OCI-LY1 (cell line): ENCODE measurements around the gene ZXDC.

Experiments used
- H2AFZ ChIP-seq: fragments of 200-600 bp; sonication (generic), shearing (Covaris generic); 2 replicates; pipeline ENCODE4 v1.6.0; 2014; ENCODE audit warnings: antibody characterized with exemption, mild to moderate bottlenecking, low read length
- H3F3A ChIP-seq: fragments of 200-600 bp; sonication (generic), shearing (Covaris generic); 2 replicates; pipeline ENCODE4 v1.6.0; 2014; ENCODE audit warnings: mild to moderate bottlenecking, antibody characterized with exemption, low read length, moderate library complexity; ENCODE audit not compliant: insufficient read depth
- H3K27ac ChIP-seq: fragments of 200-600 bp; sonication (generic); 2 replicates; pipeline ENCODE4 v1.5.1; 2014; ENCODE audit warnings: low read length, mixed run types, mild to moderate bottlenecking, low read depth; ENCODE audit not compliant: poor library complexity, severe bottlenecking
- H3K27me3 ChIP-seq: fragments of 200-600 bp; sonication (generic); 2 replicates; pipeline ENCODE4 v1.6.0; 2014; ENCODE audit warnings: antibody characterized with exemption, mild to moderate bottlenecking, low read length, moderate library complexity; ENCODE audit not compliant: insufficient read depth
- H3K36me3 ChIP-seq: fragments of 200-600 bp; sonication (generic); 2 replicates; pipeline ENCODE4 v1.6.1; 2014; ENCODE audit warnings: mild to moderate bottlenecking, antibody characterized with exemption, low read length, moderate library complexity, mixed read lengths; ENCODE audit not compliant: insufficient read depth
- H3K4me1 ChIP-seq: fragments of 200-600 bp; sonication (generic); 2 replicates; pipeline ENCODE4 v1.5.1; 2014; ENCODE audit warnings: mild to moderate bottlenecking, low read length, moderate library complexity; ENCODE audit not compliant: insufficient read depth, severe bottlenecking
- H3K4me2 ChIP-seq: fragments of 200-600 bp; sonication (generic), shearing (Covaris generic); 2 replicates; pipeline ENCODE4 v1.6.1; 2014; ENCODE audit warnings: low read length
- H3K4me3 ChIP-seq: fragments of 200-600 bp; sonication (generic); 2 replicates; pipeline ENCODE4 v1.5.1; 2014; ENCODE audit warnings: low read length, low read depth, mild to moderate bottlenecking, mixed read lengths; ENCODE audit not compliant: poor library complexity, severe bottlenecking
- H3K79me2 ChIP-seq: fragments of 200-600 bp; shearing (Covaris generic); 2 replicates; pipeline ENCODE4 v1.6.1; 2016; ENCODE audit warnings: mixed run types, low read length, mixed read lengths; ENCODE audit not compliant: insufficient read depth
- H3K9ac ChIP-seq: fragments of 200-600 bp; sonication (generic), shearing (Covaris generic); 2 replicates; pipeline ENCODE4 v1.6.1; 2014; ENCODE audit warnings: mild to moderate bottlenecking, low read length, mixed read lengths
- H3K9me2 ChIP-seq: fragments of 200-600 bp; sonication (generic), shearing (Covaris generic); 2 replicates; pipeline ENCODE4 v1.6.1; 2014; ENCODE audit warnings: low read depth, mild to moderate bottlenecking, low read length, mixed read lengths
- H3K9me3 ChIP-seq: fragments of 200-600 bp; shearing (Covaris generic); 2 replicates; pipeline ENCODE4 v1.6.1; 2014; ENCODE audit warnings: low read length, mixed read lengths
- H4K20me1 ChIP-seq: fragments of 200-600 bp; sonication (generic), shearing (Covaris generic); 2 replicates; pipeline ENCODE4 v1.6.0; 2016; ENCODE audit warnings: mild to moderate bottlenecking, low read length; ENCODE audit not compliant: insufficient read depth
- CTCF ChIP-seq: fragments of 200-600 bp; sonication (generic), shearing (Covaris generic); IDR thresholded peaks from 2 replicates; pipeline ENCODE4 v1.5.1; 2017; ENCODE audit warnings: mild to moderate bottlenecking, antibody characterized with exemption, low read length, moderate library complexity, mixed read lengths
- EZH2 ChIP-seq: fragments of 200-600 bp; sonication (generic), shearing (Covaris generic); IDR thresholded peaks from 2 replicates; pipeline ENCODE4 v1.8.0; 2017; ENCODE audit warnings: borderline replicate concordance, mixed run types, mild to moderate bottlenecking, antibody characterized with exemption, low read length, moderate library complexity, mixed read lengths

The ZXDC gene

GRCh38 chr3:126441256-126441880 is 34.3 kb downstream of the ZXDC start:
- Histone ChIP-seq H3K9me3 (no peaks in the 10 kb centered on the region), H3K79me2 (no peaks in the 10 kb centered on the region), H4K20me1 (no peaks in the 10 kb centered on the region), H3K36me3 (peaks cover 7% of the 10 kb centered on the region; the same call in 1 of the 2 replicates), H3K4me1 (no peaks in the 10 kb centered on the region), H3K4me2 (no peak overlapping the region), H2AFZ (no peak overlapping the region), H3K4me3 (no peak overlapping the region), H3F3A (no peaks in the 10 kb centered on the region), H3K27me3 (no peaks in the 10 kb centered on the region), H3K9me2 (no peaks in the 10 kb centered on the region), H3K9ac (no peak overlapping the region), H3K27ac (no peak overlapping the region)
- TF ChIP-seq CTCF (no peak), EZH2 (no peak)

DNA sequence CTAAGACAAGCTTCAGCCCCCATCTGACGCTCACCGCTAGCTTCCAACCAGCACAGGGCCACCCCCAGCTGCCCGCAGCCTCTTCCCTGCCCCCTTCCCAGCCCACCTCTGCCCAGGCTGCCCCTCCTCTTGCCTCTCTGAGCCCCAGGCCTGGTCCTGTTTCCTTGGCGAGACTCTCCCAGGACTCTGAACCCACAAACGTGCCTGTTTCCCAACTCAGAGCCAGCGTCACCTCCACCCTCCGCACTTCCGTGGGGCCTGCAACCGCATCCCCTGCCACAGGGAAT is 35.0 kb downstream of the ZXDC start:
- Histone ChIP-seq H3K9me2 (no peaks in the 10 kb centered on the region), H3K9ac (no peak overlapping the region), H4K20me1 (no peaks in the 10 kb centered on the region), H3K4me2 (no peak overlapping the region), H3K36me3 (peaks cover 7% of the 10 kb centered on the region; the same call in 1 of the 2 replicates), H3K79me2 (no peaks in the 10 kb centered on the region), H3K27ac (no peak overlapping the region), H3K9me3 (no peaks in the 10 kb centered on the region), H3K27me3 (no peaks in the 10 kb centered on the region), H3K4me1 (no peaks in the 10 kb centered on the region), H3K4me3 (no peak overlapping the region), H2AFZ (no peak overlapping the region), H3F3A (no peaks in the 10 kb centered on the region)
- no peak for TF ChIP-seq CTCF
- TF ChIP-seq EZH2 = no peak

DNA sequence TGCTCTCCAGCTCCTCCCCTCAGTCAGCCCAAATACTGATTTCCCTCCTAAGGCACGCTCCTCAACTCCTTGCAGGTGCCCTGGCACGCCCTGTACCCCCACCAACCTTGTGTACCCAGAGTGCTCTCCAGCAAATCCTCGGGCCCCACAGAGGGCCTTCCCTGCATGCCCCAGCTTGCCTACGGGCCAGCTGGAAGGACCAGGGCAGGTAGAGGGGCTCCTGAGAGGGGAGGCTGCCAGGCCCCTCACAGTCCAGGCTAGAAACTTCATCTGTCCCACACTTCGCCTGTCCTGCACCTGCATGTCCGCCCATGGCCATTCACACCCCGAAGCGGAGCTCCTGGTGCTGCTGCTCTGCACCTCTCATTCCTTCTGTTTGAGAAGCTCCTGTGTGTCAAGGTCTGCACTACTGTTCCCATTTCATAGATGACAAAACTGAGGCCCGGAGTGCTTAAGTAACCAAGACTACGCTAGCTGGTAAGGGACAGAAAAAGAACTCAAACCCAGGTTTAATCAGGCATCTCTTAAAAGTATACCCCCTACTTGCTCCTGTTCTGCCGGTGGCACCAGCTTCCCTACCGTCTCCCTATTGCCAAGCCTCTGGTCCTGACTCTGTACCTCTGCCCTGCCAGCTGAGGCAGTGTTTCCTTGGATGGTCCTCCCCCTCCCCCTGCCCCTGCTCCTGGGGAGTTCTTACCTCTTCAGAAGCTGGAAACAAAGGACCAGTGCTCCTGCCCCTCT is 35.6 kb downstream of the ZXDC start:
- H3K79me2 ChIP-seq = no peaks in the 10 kb centered on the region
- no peaks in the 10 kb centered on the region for H4K20me1 ChIP-seq
- H3K36me3 ChIP-seq = peaks cover 7% of the 10 kb centered on the region; the same call in 1 of the 2 replicates
- H3K27me3 ChIP-seq = no peaks in the 10 kb centered on the region
- no peaks in the 10 kb centered on the region for H3K4me1 ChIP-seq
- H2AFZ ChIP-seq = no peak overlapping the region
- TF ChIP-seq CTCF = no peak
- TF ChIP-seq EZH2 = no peak
- no peaks in the 10 kb centered on the region for H3F3A ChIP-seq
- H3K4me2 ChIP-seq = no peak overlapping the region
- H3K9me3 ChIP-seq = no peaks in the 10 kb centered on the region
- no peak overlapping the region for H3K9ac ChIP-seq
- H3K4me3 ChIP-seq = no peak overlapping the region
- H3K27ac ChIP-seq = no peak overlapping the region
- H3K9me2 ChIP-seq = no peaks in the 10 kb centered on the region
